Limb (tissue), 2 donors: Measurements from ENCODE around the gene RGS14.
"Not testable (repeated sequence)": the region's sequence is repeated elsewhere in the genome, so short reads cannot be mapped to it uniquely, and the experiment has no call there.

ENCODE experiments used
- DNase-seq, 2 donors: peaks; one replicate each; pipeline ENCODE4 v3.0.0-alpha.2; 2016; ENCODE audit errors: extremely low spot score in 2 of 2

Gene RGS14

GRCh38 chr5:177346820-177347219 lies 10.9 kb upstream of the RGS14 start:
- no peak for DNase-seq

GRCh38 chr5:177347699-177348098 lies 10.0 kb upstream of the RGS14 start:
- DNase-seq = no peak

GRCh38 chr5:177349362-177349647 lies 8.4 kb upstream of the RGS14 start:
- no peak for DNase-seq

- DNase-seq = no peak
These were observed 8.0 kb upstream of the RGS14 start for GRCh38 chr5:177349762-177350161.

- no peak for DNase-seq
These were observed 6.8 kb upstream of the RGS14 start for GRCh38 chr5:177350776-177351391.

GRCh38 chr5:177351392-177352329 lies 6.1 kb upstream of the RGS14 start, which contains the start of gene LMAN2:
LMAN2 (minus strand) TSS chr5:177351668; CDS start chr5:177351647, 21 bp downstream.
- peak; percentile 94 to 96 for DNase-seq

- no peak for DNase-seq
These were observed 4.6 kb upstream of the RGS14 start for GRCh38 chr5:177353093-177353492.

GRCh38 chr5:177354256-177354655 lies 3.5 kb upstream of the RGS14 start:
- DNase-seq = no peak

GRCh38 chr5:177354711-177355110 lies 3.0 kb upstream of the RGS14 start:
- no peak for DNase-seq

GRCh38 chr5:177355162-177355867 lies 2.4 kb upstream of the RGS14 start:
- DNase-seq = no peak

- DNase-seq = no peak
These were observed 1.9 kb upstream of the RGS14 start for GRCh38 chr5:177355868-177356168.

GRCh38 chr5:177356746-177357145 lies 978 bp upstream of the RGS14 start:
- DNase-seq = no peak

GRCh38 chr5:177357146-177357458 lies 622 bp upstream of the RGS14 start:
- no peak for DNase-seq

GRCh38 chr5:177358370-177358819 lies 671 bp downstream of the RGS14 start:
- DNase-seq = no peak

GRCh38 chr5:177359451-177359851 lies 1.7 kb downstream of the RGS14 start:
- DNase-seq = no peak

- DNase-seq = no peak
These were observed 2.1 kb downstream of the RGS14 start for GRCh38 chr5:177359860-177360259.

- DNase-seq = not testable (repeated sequence)
These were observed 3.0 kb downstream of the RGS14 start for GRCh38 chr5:177360740-177361139.

- no peak for DNase-seq
These were observed 3.9 kb downstream of the RGS14 start for GRCh38 chr5:177361418-177362291.

GRCh38 chr5:177362292-177362609 lies 4.5 kb downstream of the RGS14 start:
- no peak for DNase-seq

- DNase-seq = peak; percentile 56 to 70
These were observed 5.1 kb downstream of the RGS14 start for GRCh38 chr5:177362610-177363507.

- no peak for DNase-seq
These were observed 5.8 kb downstream of the RGS14 start for GRCh38 chr5:177363565-177363964.
